GM19239 (cell line): ENCODE results near the gene GALNT18.

Experiments used
- DNase-seq: peaks from one replicate; pipeline ENCODE4 v3.0.0; 2011; ENCODE audit warnings: low spot score; ENCODE audit not compliant: insufficient read length
- FAIRE-seq: peaks from 2 replicates; lab custom pipeline; 2011; peaks lifted over from hg19 to GRCh38; lab: Jason Lieb, UNC

Gene GALNT18

DNA sequence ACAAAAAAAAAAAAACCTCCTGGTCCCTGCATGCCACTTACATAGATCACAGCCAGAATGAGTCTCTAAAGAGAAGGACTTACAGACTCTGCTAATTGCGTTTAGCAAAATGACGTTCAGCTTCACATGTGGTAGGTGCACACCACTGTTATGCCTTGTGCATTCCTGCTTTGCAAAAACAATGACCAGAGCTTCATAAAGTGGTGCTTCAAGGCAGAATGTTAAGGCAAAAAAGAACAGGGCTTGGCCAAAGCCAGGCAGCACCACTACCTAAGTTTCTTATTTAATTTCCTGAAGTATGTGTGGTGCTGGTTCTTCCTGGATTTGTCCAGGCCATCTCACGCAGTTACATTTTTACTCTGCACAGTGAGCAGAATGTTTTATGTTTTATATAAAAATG, 85.2 kb downstream of the GALNT18 start:
- FAIRE-seq (no peak), DNase-seq (no peak)

DNA sequence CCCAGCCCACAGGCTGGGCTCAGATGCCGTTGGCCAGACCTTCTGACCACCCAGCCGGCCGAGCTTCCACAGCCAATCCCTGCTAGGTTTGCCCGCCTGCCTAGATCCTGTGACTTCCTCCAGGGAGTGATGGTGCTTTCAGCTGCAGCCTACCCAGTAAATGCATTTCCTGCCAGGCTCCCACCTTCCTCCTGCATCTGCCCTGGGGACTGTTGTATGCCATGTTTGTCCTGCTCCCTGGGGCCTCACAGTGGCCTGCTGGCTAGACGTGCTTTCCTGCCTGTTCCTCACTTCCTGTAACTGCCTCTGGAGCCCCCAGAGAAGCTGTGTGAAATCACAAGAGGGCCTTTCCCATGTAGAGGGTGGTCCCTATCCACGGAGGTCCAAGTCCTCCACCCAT, 86.2 kb downstream of the GALNT18 start:
- no peak for DNase-seq
- no peak for FAIRE-seq

DNA sequence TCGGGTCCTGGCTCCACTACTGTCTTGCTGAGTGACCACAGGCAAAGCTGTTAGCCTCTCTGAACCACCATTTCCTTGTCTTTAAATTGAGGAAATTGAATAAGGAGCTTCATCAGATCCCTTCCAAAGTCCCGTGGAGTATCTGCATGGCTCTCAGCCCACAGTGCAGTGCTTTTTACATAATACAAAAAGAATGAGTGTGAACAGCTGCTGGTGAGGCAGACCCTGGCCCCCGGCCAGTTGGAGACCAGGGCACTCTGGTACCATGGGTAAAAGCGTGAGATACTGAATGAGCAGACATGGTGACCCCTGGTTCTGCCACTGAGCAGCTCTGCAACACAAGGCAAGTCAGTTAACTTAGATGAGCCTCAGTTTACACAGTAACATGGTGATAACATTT, 86.8 kb downstream of the GALNT18 start:
- FAIRE-seq (no peak), DNase-seq (no peak)

DNA sequence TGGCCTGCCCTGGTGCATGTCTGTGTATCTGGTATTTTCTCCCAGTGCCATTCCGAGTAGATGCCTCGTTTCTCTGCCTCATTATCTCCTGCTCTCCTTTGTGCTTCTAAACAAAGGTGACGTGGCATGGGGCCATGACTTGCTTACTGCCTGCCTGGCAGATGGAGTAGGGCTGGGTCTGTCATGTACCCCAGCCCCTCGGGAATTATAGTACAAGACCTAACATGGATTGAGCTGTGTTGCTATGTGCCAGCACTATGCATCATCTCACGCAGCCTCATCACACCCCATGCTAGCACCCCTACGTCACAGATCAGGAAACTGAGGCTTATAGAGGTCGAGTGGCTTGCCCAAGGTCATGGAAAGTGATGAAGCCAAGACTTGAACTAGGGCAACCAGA, 88.1 kb downstream of the GALNT18 start:
- no peak for DNase-seq
- FAIRE-seq = no peak

DNA sequence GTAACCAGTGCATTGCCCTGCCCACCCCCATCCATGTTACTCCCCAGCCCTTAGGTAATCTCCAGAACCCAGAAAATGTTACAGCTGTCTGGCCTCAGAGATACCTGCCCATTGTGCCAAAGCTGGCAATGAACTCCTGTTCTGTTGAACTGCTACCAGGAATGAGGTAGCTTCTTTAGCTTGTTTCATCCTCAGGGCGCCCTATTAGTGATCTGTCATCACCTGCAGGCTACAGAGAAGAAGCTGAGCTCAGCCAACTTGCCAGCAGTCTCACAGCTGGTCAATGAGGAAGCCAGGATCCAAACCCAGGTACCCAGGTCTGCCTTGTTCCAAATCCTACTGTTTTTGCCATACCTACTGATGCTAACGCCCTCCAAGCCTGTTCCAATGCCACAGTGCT, 88.7 kb downstream of the GALNT18 start:
- FAIRE-seq (no peak), DNase-seq (no peak)

DNA sequence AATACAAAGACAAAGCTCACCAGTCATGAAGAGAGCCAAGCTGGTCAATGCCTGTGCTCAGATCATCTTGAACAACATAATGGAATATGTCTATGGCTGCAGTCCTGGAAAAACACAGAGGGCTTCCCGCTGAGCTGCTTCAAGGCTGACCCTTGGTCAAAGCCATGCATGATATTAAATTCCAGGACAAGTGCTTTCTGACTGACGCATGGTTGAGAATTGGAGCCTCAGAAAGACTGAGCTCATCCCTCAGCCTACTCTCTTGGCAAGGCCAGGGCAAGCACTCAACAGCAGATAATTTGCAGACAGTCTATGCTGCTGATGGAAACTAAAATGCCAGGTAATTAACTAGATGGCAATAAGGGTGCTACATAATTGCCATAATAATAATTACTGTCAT, 89.2 kb downstream of the GALNT18 start:
- FAIRE-seq (no peak), DNase-seq (no peak)

DNA sequence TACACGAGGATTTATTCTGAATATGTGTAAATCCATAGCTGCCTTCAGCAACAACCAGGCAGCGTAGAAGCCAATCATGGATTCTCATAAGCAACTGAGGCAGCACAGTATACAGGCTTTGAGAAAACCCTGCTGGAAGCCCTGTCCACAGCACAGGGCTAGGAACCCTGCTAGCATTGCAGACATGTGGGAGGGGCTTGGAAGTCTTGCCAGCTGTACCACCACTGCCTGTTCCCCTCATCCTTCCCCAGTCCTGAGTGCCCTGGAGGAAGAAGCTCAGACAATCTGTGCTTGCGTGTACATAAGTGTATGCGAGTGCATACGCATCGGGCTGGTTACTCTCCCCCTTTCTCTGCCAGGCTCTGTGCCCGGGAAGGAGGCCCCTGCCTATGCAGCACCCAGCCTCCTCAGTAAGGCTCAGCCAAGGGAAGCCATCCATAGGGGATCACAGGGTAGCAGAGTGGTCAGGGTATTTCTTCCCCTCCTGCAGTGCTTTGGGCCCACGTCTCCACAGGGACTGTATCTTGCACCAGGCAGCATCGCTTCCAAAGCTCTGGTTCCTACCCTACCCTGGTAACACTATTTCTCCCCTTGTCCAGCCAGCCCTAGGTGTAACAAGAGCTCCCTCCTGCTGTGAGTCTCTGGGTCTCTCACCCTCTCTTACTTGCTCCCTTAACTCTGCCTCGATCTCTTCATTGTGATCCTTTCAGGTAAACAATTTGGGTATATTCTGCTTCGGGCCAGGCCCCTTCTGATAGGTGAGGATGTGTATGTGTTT, 90.5 kb downstream of the GALNT18 start:
- FAIRE-seq = no peak
- no peak for DNase-seq

DNA sequence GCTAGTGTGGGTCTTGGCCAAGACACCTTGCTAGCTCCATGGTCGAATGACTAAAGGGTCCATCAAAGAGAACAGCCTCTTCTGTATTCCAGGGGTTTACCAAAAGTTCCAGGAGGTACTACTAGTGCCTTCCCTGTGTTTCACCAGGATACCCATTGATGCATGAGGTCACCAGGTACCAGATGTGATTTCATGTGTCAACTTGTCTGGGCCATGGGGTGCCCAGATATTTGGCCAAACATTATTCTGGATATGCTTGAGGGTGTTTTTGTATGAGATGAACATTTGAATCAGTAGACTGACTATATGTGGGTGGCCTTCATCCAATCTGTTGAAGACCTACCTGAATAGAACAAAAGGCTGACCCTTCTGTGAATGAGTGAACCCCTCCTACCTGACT, 92.8 kb downstream of the GALNT18 start:
- DNase-seq (no peak), FAIRE-seq (no peak)

DNA sequence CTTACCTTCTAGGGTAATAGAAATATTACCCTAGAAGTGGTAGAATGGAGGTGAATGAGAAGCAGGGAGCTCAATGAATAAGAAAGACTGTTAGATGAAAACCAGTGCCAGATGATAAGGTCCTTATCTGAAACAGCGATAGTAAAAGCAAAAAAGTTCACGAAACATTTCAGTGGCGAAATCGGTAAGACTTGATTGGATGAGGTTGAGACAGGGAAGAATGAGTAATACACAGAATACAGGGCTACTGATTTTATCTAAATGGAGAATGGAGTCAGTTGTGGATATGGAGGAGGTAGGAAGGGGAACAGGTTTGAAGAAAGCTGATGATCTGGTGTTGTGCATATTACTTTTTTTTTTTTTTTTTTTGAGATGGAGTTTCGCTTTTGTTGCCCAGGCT, 96.5 kb downstream of the GALNT18 start:
- DNase-seq (no peak), FAIRE-seq (no peak)

DNA sequence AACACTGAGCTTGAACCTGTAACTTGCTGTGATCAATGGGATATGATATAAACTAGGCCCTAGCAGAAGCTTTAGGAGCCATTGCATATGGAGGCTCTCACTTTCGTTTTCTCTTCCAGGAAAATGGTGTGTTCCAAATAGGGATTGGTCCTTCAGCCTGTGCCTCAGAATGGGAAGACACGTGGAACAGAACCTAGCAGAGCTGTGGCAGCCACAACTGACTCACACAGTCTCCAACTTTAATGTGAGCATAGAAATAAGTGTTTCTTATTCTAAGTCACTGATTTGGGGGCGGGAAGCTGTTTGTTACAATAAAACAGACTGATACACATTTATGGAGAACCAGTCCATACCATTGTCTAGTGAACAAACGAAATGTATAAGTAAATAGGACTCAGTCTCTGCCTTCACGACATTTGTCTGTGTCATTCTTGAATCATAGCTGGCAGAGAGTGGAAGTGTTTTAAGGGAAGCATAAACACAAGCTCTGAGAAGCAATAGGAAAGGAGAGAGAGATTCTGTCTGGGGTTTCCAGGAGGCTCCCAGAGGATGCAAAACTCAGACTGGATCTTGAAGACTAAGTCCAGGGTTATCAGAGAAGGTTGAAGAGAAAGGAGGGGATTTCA, 97.3 kb downstream of the GALNT18 start:
- no peak for FAIRE-seq
- DNase-seq = no peak

DNA sequence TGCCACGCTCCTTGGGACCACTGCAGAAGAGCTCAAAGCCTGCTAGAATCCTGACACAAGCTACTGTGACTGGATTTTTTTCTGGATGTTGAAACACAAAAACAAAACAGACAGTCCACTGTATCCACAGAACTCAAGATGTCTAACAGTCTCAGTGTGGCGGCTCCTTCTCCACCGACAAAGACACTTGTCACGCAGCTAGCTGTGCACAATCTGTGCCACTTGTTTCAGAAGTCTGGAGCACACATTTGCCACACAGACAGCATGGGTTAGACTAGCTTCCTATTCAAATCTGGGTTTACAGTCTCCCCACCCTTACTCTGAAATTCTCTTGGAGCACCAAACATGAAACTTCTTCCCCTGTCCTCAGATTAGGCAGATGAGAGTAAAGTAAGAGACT, 99.2 kb downstream of the GALNT18 start:
- FAIRE-seq (no peak), DNase-seq (no peak)

DNA sequence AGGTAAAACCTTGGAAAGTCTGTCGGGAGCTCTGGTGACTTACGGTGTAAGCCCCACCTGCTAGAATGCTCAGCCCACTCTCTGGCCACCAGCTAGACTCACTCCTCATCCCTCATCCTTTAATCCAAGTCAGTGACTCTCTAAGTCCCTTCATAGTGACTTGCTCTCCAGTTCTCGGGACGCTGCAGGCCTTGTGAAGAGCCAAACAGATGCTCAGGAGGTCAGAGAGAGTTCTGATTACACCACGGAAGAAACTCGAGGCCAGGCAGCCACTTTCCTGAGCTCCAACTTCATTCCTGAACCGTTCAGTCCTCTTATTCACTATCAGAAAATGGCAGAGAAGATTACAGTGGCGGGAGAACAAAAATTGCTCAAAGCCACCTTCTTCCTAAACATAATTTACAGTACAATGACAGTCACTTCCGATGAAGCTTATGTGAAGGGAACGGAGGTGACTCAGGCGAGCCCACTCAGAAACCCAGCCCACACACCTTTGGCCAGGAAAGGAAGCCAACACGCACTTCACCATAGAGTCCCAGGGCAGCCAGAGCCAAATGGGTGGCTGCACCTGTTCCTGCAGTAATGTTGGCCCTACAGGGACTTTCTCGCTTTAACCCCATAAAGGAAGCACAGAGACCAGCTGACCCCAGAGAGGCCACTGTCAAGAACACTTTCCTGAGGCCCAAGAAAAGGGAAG, 100.4 kb downstream of the GALNT18 start:
- DNase-seq = no peak
- no peak for FAIRE-seq

DNA sequence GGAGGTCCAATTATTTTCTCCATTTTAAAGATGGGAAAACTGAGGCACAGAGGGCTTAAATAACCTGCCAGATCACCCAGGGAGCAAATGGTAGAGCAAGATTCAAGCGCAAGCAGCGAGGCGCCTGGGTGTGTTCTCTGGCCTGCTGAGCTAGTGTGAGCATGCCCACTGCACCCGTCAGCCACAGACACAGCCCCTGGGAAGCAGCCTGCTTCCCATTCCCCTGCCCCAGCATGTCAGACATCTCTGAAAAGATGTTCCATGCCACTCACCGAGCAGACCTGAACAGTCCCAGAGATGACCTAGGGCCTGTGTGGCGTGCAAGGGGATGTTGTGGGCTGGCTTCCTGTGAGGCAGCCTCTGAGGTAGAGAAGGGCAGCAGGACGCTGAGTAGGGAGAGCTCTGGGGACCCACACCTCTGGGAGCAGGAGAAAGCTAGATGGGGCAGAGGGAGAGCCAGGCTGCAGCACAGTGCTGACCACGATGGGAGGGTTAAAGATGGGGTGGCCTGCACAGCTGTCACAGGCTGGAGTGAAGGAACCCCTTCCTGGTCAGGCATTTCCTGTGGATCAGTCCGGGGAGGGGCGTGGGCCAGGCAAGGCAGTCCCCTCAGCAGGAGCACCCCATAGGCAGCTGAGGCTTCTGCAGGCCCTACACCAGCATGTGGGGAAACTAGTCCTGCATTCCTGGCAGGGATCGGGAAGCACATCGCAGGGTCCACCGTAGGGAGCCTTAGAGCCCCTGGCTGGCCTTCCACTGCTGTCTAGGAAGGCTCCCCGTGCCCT, 101.4 kb downstream of the GALNT18 start:
- no peak for FAIRE-seq
- no peak for DNase-seq

DNA sequence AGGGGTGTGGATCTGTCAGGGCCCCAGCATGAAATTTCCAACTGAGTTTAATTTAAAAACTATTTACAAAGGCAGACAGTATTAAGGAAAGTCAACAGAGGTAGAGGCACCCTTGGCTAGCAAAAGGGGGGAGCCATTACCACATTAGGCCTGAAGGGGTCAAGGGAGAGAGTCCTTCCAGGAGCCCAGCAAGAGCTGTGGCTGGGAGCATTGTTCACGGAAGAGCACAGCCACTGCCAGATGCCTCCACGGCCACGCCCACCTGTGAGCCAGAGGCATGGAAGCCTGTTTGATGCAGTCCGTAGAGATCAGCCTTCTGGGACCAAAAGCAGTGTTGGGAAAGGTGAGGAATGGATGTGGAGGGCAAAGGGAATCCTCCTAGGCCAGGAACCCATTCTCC, 102.6 kb downstream of the GALNT18 start:
- FAIRE-seq = no peak
- DNase-seq = no peak

DNA sequence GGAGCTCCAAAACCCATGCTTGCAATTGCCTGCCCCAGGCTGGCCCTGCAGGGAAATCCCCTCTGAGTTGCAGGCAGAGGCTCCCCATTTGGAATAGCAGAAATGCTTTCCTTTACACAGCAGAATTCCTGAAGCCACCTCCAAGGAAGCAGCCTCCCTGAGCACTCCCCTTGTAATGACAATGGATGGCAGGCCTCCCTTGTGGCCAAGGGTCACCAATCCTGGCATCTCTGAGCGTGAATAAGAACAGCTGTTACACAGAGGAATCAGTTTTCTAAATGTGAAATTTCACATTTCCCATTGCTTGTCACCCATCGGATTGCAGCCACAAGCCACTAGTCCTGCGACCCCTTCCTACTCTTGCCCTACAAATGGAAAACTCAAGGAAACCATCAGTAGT, 107.6 kb downstream of the GALNT18 start:
- DNase-seq (no peak), FAIRE-seq (no peak)

DNA sequence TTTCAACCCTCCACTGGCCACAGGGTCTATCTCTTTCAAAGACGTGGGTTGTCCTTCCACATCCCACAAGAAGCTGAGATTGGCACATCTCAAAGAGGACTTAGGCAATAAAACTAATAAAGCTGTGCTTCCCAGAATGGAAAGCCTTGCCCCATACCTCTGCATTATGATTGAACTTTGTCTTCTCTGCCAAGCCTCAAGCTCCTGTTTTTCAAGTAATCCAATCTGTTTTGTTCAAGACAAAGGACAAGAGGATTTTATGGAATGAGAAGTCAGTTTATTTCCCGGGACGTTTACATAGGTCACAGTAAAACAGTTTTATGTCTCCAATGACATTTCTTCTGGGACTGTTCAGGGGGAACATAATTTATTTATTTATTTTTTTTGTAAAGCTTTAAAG, 108.4 kb downstream of the GALNT18 start:
- no peak for DNase-seq
- no peak for FAIRE-seq

DNA sequence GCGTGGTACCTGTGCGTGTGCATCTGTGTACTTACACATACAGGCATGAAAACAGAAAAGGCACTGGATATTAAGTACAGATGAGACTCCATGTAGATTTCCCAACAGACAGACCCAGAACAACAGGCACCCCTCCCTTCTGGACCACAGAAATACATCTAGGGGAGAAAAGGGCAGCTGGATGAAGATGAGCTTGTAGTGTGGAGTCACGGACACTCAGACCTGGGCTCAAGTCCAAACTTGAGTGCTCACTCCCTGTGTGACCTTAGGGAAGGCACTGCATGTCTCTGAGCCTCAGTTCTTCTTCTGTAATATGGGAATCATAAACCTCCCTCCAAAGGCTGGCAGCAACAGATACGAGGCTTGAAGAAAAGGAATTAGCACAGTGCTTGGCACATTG, 108.9 kb downstream of the GALNT18 start:
- DNase-seq (no peak), FAIRE-seq (no peak)

DNA sequence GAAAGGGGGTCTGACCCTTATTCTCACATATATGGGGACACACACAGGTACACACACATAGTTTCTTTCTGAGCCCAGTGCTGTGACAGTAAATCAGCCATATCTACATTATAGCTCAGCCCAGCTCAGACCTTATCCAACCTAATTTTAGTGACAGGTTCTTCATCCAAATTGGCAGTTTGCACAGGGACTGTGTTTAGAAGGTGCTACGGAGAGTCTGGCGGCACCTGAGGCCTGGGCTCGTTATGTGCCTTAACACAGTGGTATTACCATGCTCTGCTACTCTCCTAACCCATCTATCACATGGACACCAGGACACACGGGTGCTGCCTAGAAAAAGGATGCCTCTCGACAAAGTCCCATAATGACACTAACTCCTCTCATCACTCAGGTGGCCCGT, 109.3 kb downstream of the GALNT18 start:
- no peak for DNase-seq
- no peak for FAIRE-seq

DNA sequence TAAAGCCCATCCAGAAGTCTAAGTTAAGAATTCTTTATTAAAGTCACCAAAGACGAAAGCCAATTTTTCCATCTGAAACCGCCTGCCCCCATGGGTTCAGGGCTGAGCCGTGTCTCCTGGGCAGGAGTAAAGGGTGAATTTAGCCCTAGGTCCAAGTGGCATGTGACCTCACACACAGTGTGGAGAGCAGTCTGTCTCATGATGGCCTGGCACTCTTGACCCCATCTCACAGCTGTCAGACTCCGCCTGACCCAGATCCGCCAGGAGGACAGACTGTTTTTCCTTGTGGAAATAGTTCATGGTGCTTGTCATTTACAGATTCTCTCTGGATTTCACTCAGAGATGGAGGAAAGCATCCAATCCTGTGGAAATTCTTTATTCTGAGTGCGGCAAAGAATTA, 109.7 kb downstream of the GALNT18 start:
- no peak for DNase-seq
- FAIRE-seq = no peak

DNA sequence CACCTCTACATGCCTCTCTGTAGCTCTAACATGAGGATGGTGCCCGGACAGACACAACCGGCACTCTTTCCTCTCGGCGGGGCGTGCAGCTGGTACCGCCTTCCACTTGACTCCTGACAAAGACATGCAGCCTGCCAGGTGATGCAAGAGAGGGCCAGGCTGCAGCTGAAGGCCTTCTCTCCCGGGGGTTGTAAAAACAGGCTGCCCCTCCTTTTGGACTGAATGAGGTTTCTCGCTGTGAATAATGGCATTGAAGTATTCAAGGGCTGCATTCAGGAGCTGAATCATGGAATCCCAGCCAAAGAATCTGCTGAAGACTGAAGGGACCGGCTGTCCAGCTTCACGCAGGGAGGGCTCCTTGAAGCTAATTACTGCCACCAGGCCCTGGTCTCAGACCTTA, 110.9 kb downstream of the GALNT18 start:
- DNase-seq = no peak
- no peak for FAIRE-seq

DNA sequence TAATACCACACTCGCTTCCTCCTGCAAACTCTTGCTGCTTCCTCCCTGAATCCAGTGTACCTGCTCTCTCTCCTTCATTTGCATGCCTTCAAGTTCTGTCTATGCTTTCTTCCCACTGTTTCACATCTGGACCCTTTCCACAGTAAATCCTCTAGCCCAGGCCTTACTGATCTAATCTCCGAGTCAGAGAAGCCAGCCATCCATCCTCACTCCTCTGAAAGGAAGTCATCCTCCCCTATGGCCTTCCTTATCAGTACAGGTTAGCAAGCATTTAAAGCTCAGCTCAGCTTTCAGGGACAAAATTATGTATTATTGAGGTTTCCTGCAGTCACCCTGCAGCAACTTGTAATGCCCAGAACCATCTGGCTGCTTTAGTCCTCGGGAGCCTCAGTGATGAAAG, 116.1 kb downstream of the GALNT18 start:
- FAIRE-seq (no peak), DNase-seq (no peak)
